K562 (cell line): ENCODE data around the gene GRIA1. TPM values are rescaled to one million over a fixed set of nuclear protein-coding genes. Genes with fewer than 3 reads are reported as not detected.

Experiments
- ATAC-seq: fragments of 200-7000 bp; cut with Tn5 transposase; 3 replicates; pipeline ENCODE4 v1.9.1; 2020; ENCODE audit warnings: moderate library complexity
- BruUV-seq: library from RNA; stranded (reverse); fragments of 400-500 nt; replicated peaks from 2 replicates; lab custom pipeline; 2021; lab: Mats Ljungman, UMichigan
- CTCF ChIA-PET: fragments of 300-600 bp; formaldehyde crosslinking; extraction: SDS; loops from one replicate; lab custom pipeline; 2021; ENCODE audit warnings: low intra/inter-chr PET ratio; lab: Yijun Ruan, JAX
- POLR2A ChIA-PET: fragments of 300-600, 350-650 bp; sonication (Branson Sonifier 250); formaldehyde crosslinking; extraction: SDS; loops from one replicate; lab custom pipeline; 2021; ENCODE audit warnings: antibody characterized with exemption, inconsistent platforms; lab: Yijun Ruan, JAX
- DNase-seq, 4 experiments: peaks; one replicate each; pipeline versions ENCODE4 v3.0.0 to v3.0.0-alpha.2; 2011 to 2018; ENCODE audit warnings: low spot score in 3 of 4, mixed read lengths in 3 of 4; ENCODE audit errors: extremely low read depth in 1 of 4
- FAIRE-seq: peaks from 2 replicates; lab custom pipeline; 2011; peaks lifted over from hg19 to GRCh38; lab: Jason Lieb, UNC
- H2AFZ ChIP-seq: 2 replicates; pipeline ENCODE4 v1.6.0; 2011; ENCODE audit warnings: low read depth, low read length, control low read depth, inconsistent platforms
- H3K27ac ChIP-seq: fragments of 200-600 bp; 3 replicates; pipeline ENCODE4 v1.8.0; 2011; ENCODE audit warnings: low read depth, mild to moderate bottlenecking, control low read depth, inconsistent platforms, low read length, moderate library complexity, mixed read lengths; ENCODE audit errors: extremely low read depth
- H3K27me3 ChIP-seq, 2 experiments: fragments of 300-600 bp in 1 of 2; 2 replicates in 1 of 2; 3 replicates in 1 of 2; pipeline versions ENCODE4 v1.6.0 to v1.8.0; 2011; ENCODE audit warnings: inconsistent platforms in 2 of 2, low read length in 2 of 2, mild to moderate bottlenecking in 1 of 2, mixed read lengths in 1 of 2, moderate library complexity in 1 of 2; ENCODE audit not compliant: control insufficient read depth in 2 of 2, insufficient read depth in 2 of 2
- H3K36me3 ChIP-seq: fragments of 300-600 bp; 3 replicates; pipeline ENCODE4 v1.8.0; 2011; ENCODE audit warnings: mild to moderate bottlenecking, low read length, inconsistent platforms; ENCODE audit not compliant: control insufficient read depth, insufficient read depth
- H3K4me1 ChIP-seq, 2 experiments: fragments of 200-600 bp in 1 of 2; replicated peaks in 1 of 2; 2 replicates in 1 of 2; 3 replicates in 1 of 2; pipeline versions ENCODE4 v1.5.1 to v1.8.0; 2011; ENCODE audit warnings: inconsistent platforms in 2 of 2, low read length in 2 of 2, mild to moderate bottlenecking in 1 of 2, mixed read lengths in 1 of 2, moderate library complexity in 1 of 2; ENCODE audit not compliant: control insufficient read depth in 2 of 2, insufficient read depth in 2 of 2
- H3K4me2 ChIP-seq: 2 replicates; pipeline ENCODE4 v1.6.1; 2011; ENCODE audit warnings: low read length, control low read depth, inconsistent platforms, mixed read lengths; ENCODE audit not compliant: insufficient read depth
- H3K4me3 ChIP-seq: fragments of 200-600 bp; sonication (generic), shearing (Covaris generic); 2 replicates; pipeline ENCODE4 v1.5.1; 2016; ENCODE audit warnings: control low read depth, inconsistent platforms
- H3K79me2 ChIP-seq: fragments of 200-600 bp; 3 replicates; pipeline ENCODE4 v1.8.0; 2011; ENCODE audit warnings: low read length, inconsistent platforms; ENCODE audit not compliant: control insufficient read depth, insufficient read depth
- H3K9ac ChIP-seq, 2 experiments: 2 replicates each; pipeline versions ENCODE4 v1.6.0 to v1.6.1; 2011; ENCODE audit warnings: low read depth in 2 of 2, low read length in 2 of 2, control low read depth in 1 of 2, inconsistent platforms in 1 of 2, mild to moderate bottlenecking in 1 of 2, mixed read lengths in 1 of 2; ENCODE audit not compliant: insufficient read depth in 1 of 2
- H3K9me1 ChIP-seq: one replicate; pipeline ENCODE4 v1.6.0; 2011; ENCODE audit warnings: inconsistent platforms, mild to moderate bottlenecking, low read length, moderate library complexity; ENCODE audit not compliant: control insufficient read depth, insufficient read depth
- H3K9me3 ChIP-seq: replicated peaks from 2 replicates; pipeline ENCODE4 v1.5.1; 2011; ENCODE audit warnings: low read depth, low read length, inconsistent platforms; ENCODE audit not compliant: control insufficient read depth, insufficient read depth
- H4K20me1 ChIP-seq: replicated peaks from 2 replicates; pipeline ENCODE4 v1.6.1; 2011; ENCODE audit warnings: low read length, inconsistent platforms, mixed read lengths; ENCODE audit not compliant: control insufficient read depth, insufficient read depth
- DEAF1 ChIP-seq: fragments of 450-650 bp; formaldehyde crosslinking; IDR thresholded peaks from 2 replicates; pipeline ENCODE4 v1.4.0; 2020; ENCODE audit warnings: mild to moderate bottlenecking, moderate library complexity
- ILK ChIP-seq: fragments of 450-650 bp; IDR thresholded peaks from 2 replicates; pipeline ENCODE4 v1.6.1; 2016; ENCODE audit warnings: missing genetic modification characterization, low read depth, mild to moderate bottlenecking, missing compliant biosample characterization, moderate library complexity, borderline replicate concordance
- RAD51 ChIP-seq: fragments of 450-650 bp; IDR thresholded peaks from 2 replicates; pipeline ENCODE4 v1.7.1; 2016; ENCODE audit warnings: low read depth, mild to moderate bottlenecking, borderline replicate concordance
- RBFOX2 ChIP-seq: fragments of 200-400 bp; formaldehyde crosslinking; IDR thresholded peaks from 2 replicates; pipeline ENCODE4 v1.6.1; 2017; ENCODE audit warnings: low read depth, mild to moderate bottlenecking, low read length, moderate library complexity
- ZNF354B ChIP-seq: fragments of 250-450 bp; sonication (Bioruptor Pico); IDR thresholded peaks from 2 replicates; pipeline ENCODE4 v1.4.0; 2020
- ZNF77 ChIP-seq: fragments of 250-450 bp; sonication (Bioruptor Pico); IDR thresholded peaks from 2 replicates; pipeline ENCODE4 v1.5.0; 2020
- WGBS: fragments of 100-300 bp; shearing (Covaris generic); methylation state at CpG from one replicate; pipeline ENCODE4 v1.1.6; 2016; ENCODE audit warnings: low coverage, mixed read lengths; ENCODE audit not compliant: insufficient coverage; ENCODE audit errors: missing lambda C conversion rate; 5-methylcytosine and 5-hydroxymethylcytosine counted together
- in situ Hi-C: fragments of 300-500 bp; cut with MboI; formaldehyde crosslinking; loops from 4 replicates; pipeline ENCODE4 v1.15.0; 2018; ENCODE audit warnings: inconsistent platforms, mixed read lengths
- intact Hi-C: fragments of 100-400 bp; cut with micrococcal nuclease; formaldehyde crosslinking; loops from 2 replicates; pipeline ENCODE4 v1.14.2; 2022
- polyA plus RNA-seq, 8 experiments: library from polyadenylated mRNA; depleted of rRNA in 4 of 8; stranded (reverse) in 5 of 8; unstranded in 3 of 8; fragments of >200 nt; fragmentation: Nextera tagmentation in 2 of 8; fragmentation: Illumina TruSeq in 1 of 8; extraction: Ambion mirVana in 2 of 8; extraction: Trizol in 1 of 8; gene quantifications; 2 replicates each; pipeline versions ENCODE4 v1.2.1 to v1.2.3, GENCODE V29; 2011 to 2014; ENCODE audit warnings: inconsistent platforms in 1 of 8, missing spikeins in 1 of 8
- total RNA-seq, 7 experiments: library from RNA; depleted of rRNA in 6 of 7; stranded (reverse); fragments of >200 nt in 6 of 7; fragmentation: Illumina TruSeq in 2 of 7; extraction: Trizol in 2 of 7; gene quantifications; 2 replicates each; pipeline versions ENCODE4 v1.2.1 to v1.2.3, GENCODE V29; 2011 to 2021; ENCODE audit warnings: low replicate concordance in 1 of 7

The GRIA1 gene
- total and polyA plus RNA-seq, 9 of the 15 experiments (the other 6 are each of a cell fraction or from before 2014, with no cell fraction given) = not detected

DNA sequence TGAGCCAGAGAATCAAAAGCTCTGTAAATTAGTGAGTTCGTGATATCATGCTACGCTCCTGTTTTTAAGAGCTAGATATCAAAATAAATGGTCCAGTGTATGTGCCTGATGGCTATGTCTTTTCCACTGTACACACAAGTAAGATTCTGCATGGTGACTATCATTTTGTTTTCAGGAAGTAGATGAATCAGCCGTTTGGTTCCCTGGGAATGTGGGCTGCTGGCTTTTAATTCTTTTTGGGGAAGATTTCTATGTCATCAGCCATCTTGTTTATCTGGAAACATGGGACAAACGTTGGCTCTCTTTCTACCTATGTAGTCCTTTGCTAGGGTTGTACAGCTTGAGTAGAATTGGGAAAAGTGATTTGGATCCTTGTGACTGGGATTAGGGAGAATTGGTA lies 126.7 kb downstream of the GRIA1 start:
- no peaks in the 10 kb centered on the region for H3K27me3 ChIP-seq
- ChIA-PET POLR2A (interaction anchor here (0.5 kb wide), 1 partner anchor 16 kb away, joined by 3 read pairs; no protein-coding TSS in a partner anchor), CTCF (no interaction called here)
- BruUV-seq = no TSS peak
- no peak for DNase-seq
- H3K27ac ChIP-seq = no peak overlapping the region
- intact Hi-C loops (no loop called here), in situ Hi-C loops (no loop called here)
- no peak for TF ChIP-seq ILK (tag)
- no peak for TF ChIP-seq ZNF77 (CRISPR knock-in tag)
- no peak for TF ChIP-seq DEAF1 (CRISPR knock-in tag)
- TF ChIP-seq RBFOX2 = no peak
- TF ChIP-seq ZNF354B (CRISPR knock-in tag) = no peak
- no peak for TF ChIP-seq RAD51
- H3K9me1 ChIP-seq = no peaks in the 10 kb centered on the region
- no peak for ATAC-seq
- H3K36me3 ChIP-seq = no peaks in the 10 kb centered on the region
- 0% methylated on average over 4 of the region's 4 CpGs for WGBS
- H3K9ac ChIP-seq = no peak overlapping the region
- no peak overlapping the region for H3K4me2 ChIP-seq
- H3K79me2 ChIP-seq = no peaks in the 10 kb centered on the region
- FAIRE-seq = no peak
- H4K20me1 ChIP-seq = no peaks in the 10 kb centered on the region
- no peak overlapping the region for H2AFZ ChIP-seq
- no peaks in the 10 kb centered on the region for H3K9me3 ChIP-seq
- H3K4me3 ChIP-seq = no peak overlapping the region
- peaks cover 0 to 5% of the 10 kb centered on the region in 2 experiments; a peak in 2 of 5 replicates for H3K4me1 ChIP-seq
